ENCODE data around the gene TSPAN2.

DNA sequence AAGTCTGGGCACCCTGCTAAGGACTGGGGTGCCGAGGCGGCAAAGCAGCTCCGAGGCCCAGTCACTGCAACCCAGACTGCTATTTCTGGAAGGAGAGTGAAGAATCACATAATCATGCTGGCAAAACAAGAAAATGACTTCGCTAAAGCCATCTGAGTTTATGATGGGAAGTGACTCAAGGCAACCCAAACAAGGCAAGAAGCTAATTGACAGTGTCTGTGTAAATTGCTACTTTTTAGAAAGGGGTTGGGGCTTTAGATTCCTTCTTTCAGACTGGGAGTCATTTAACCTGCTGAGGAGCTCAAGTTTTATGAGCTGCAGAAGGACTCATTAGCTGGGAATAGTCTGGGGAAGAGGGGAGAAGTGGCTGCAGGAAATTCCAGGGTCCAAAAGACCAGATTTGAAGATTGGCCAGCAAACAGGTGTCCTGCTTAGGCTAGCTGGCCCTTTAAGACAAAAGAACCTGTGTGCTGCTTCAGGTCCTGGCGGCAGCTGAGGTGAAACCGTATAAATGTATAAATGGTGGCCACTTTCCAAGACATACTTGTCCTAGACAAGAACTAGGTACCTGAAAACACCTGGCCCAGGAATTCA lies 31.5 kb downstream of the TSPAN2 start:
- TF ChIP-seq, protein P1, sequence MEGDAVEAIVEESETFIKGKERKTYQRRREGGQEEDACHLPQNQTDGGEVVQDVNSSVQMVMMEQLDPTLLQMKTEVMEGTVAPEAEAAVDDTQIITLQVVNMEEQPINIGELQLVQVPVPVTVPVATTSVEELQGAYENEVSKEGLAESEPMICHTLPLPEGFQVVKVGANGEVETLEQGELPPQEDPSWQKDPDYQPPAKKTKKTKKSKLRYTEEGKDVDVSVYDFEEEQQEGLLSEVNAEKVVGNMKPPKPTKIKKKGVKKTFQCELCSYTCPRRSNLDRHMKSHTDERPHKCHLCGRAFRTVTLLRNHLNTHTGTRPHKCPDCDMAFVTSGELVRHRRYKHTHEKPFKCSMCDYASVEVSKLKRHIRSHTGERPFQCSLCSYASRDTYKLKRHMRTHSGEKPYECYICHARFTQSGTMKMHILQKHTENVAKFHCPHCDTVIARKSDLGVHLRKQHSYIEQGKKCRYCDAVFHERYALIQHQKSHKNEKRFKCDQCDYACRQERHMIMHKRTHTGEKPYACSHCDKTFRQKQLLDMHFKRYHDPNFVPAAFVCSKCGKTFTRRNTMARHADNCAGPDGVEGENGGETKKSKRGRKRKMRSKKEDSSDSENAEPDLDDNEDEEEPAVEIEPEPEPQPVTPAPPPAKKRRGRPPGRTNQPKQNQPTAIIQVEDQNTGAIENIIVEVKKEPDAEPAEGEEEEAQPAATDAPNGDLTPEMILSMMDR (IDR thresholded peaks at IDR 0.05): no peak
- TF ChIP-seq, protein P2, sequence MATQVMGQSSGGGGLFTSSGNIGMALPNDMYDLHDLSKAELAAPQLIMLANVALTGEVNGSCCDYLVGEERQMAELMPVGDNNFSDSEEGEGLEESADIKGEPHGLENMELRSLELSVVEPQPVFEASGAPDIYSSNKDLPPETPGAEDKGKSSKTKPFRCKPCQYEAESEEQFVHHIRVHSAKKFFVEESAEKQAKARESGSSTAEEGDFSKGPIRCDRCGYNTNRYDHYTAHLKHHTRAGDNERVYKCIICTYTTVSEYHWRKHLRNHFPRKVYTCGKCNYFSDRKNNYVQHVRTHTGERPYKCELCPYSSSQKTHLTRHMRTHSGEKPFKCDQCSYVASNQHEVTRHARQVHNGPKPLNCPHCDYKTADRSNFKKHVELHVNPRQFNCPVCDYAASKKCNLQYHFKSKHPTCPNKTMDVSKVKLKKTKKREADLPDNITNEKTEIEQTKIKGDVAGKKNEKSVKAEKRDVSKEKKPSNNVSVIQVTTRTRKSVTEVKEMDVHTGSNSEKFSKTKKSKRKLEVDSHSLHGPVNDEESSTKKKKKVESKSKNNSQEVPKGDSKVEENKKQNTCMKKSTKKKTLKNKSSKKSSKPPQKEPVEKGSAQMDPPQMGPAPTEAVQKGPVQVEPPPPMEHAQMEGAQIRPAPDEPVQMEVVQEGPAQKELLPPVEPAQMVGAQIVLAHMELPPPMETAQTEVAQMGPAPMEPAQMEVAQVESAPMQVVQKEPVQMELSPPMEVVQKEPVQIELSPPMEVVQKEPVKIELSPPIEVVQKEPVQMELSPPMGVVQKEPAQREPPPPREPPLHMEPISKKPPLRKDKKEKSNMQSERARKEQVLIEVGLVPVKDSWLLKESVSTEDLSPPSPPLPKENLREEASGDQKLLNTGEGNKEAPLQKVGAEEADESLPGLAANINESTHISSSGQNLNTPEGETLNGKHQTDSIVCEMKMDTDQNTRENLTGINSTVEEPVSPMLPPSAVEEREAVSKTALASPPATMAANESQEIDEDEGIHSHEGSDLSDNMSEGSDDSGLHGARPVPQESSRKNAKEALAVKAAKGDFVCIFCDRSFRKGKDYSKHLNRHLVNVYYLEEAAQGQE (IDR thresholded peaks at IDR 0.05; ENCODE audit: low read depth, low read length): no peak
- no peak for TF ChIP-seq RAD21 (IDR thresholded peaks at IDR 0.05; ENCODE audit: low read length)
